GM19463 (cell line): ENCODE data around the gene COPS9.

Experiments
- ATAC-seq: cut with Tn5 transposase; IDR thresholded peaks from one replicate; pipeline ENCODE4 v1.9.1; 2021; ENCODE audit warnings: mild to moderate bottlenecking, moderate library complexity; ENCODE audit not compliant: unreplicated experiment

COPS9 gene

GRCh38 chr2:240136013-240136670 lies at the start of gene COPS9:
COPS9 (minus strand) TSS chr2:240136305; CDS start chr2:240136284, 21 bp downstream.
- peak; percentile 97 for ATAC-seq

GRCh38 chr2:240184656-240185055 lies 48.6 kb upstream of the COPS9 start:
- no peak for ATAC-seq

- ATAC-seq = no peak
Measured at GRCh38 chr2:240183875-240184590, 47.9 kb upstream of the COPS9 start.

- ATAC-seq = no peak
Measured at GRCh38 chr2:240183006-240183874, 47.1 kb upstream of the COPS9 start.

GRCh38 chr2:240182476-240182875 lies 46.4 kb upstream of the COPS9 start:
- ATAC-seq = no peak

- no peak for ATAC-seq
Measured at GRCh38 chr2:240182001-240182400, 45.9 kb upstream of the COPS9 start.

- no peak for ATAC-seq
Measured at GRCh38 chr2:240179941-240180666, 44.0 kb upstream of the COPS9 start.

GRCh38 chr2:240179186-240179815 lies 43.2 kb upstream of the COPS9 start:
- no peak for ATAC-seq

- ATAC-seq = no peak
Measured at GRCh38 chr2:240178564-240178963, 42.5 kb upstream of the COPS9 start.

GRCh38 chr2:240174496-240174895 lies 38.4 kb upstream of the COPS9 start:
- ATAC-seq = no peak

- ATAC-seq = no peak
Measured at GRCh38 chr2:240172071-240172895, 36.2 kb upstream of the COPS9 start.

GRCh38 chr2:240170883-240171282 lies 34.8 kb upstream of the COPS9 start:
- no peak for ATAC-seq

- no peak for ATAC-seq
Measured at GRCh38 chr2:240170354-240170735, 34.2 kb upstream of the COPS9 start.

GRCh38 chr2:240169486-240170353 lies 33.6 kb upstream of the COPS9 start:
- ATAC-seq = no peak

- no peak for ATAC-seq
Measured at GRCh38 chr2:240168546-240169361, 32.6 kb upstream of the COPS9 start.

GRCh38 chr2:240168041-240168440 lies 31.9 kb upstream of the COPS9 start:
- no peak for ATAC-seq

- ATAC-seq = no peak
Measured at GRCh38 chr2:240167588-240167880, 31.4 kb upstream of the COPS9 start.
